Activated CD4-positive, alpha-beta T cell treated with anti-CD3 and anti-CD28 coated beads, Interleukin-2, amount 10 ng/mL, durations not matched to agents 7 days and 5 days (primary cell): ENCODE results near the gene OR5T1. TPM values are rescaled to one million over a fixed set of nuclear protein-coding genes. Genes with fewer than 3 reads are reported as not detected.

Experiments used
- CTCF ChIA-PET: fragments of 350-600 bp; sonication (Branson Sonifier 250); formaldehyde crosslinking; loops from one replicate; lab custom pipeline; 2021; ENCODE audit warnings: antibody characterized with exemption; lab: Charles Lee
- POLR2A ChIA-PET: fragments of 350-600 bp; sonication (Branson Sonifier 250); formaldehyde crosslinking; loops from one replicate; lab custom pipeline; 2021; ENCODE audit warnings: antibody characterized with exemption; lab: Charles Lee
- DNase-seq: peaks from one replicate; pipeline ENCODE4 v3.0.0-alpha.2; 2020
- H3K27ac Mint-ChIP-seq: one replicate; pipeline ENCODE4 v1.8.0; 2021; ENCODE audit warnings: mild to moderate bottlenecking, moderate library complexity, mixed read lengths
- H3K27me3 Mint-ChIP-seq: one replicate; pipeline ENCODE4 v1.8.0; 2021; ENCODE audit warnings: mixed read lengths
- H3K36me3 Mint-ChIP-seq: one replicate; pipeline ENCODE4 v1.8.0; 2021; ENCODE audit warnings: low read depth, mixed read lengths
- H3K4me1 Mint-ChIP-seq: one replicate; pipeline ENCODE4 v1.8.0; 2021; ENCODE audit warnings: mixed read lengths
- H3K4me3 Mint-ChIP-seq: one replicate; pipeline ENCODE4 v1.8.0; 2021; ENCODE audit warnings: mild to moderate bottlenecking, moderate library complexity, mixed read lengths
- H3K9me3 Mint-ChIP-seq: one replicate; pipeline ENCODE4 v1.8.0; 2021; ENCODE audit warnings: mixed read lengths
- total RNA-seq, 2 experiments: library from RNA; stranded (reverse); gene quantifications; one replicate each; pipeline ENCODE4 v1.2.3, GENCODE V29; 2021

The OR5T1 gene
- not detected for total RNA-seq

- DNase-seq: no peak
- H3K27ac Mint-ChIP-seq: no peak within 1 kb of the TSS
- ChIA-PET POLR2A (no interaction called here), CTCF (no interaction called here)
- peaks cover 17% of the 10 kb centered on the region for H3K9me3 Mint-ChIP-seq
- H3K4me1 Mint-ChIP-seq: no peaks in the 10 kb centered on the region
- no peak within 1 kb of the TSS for H3K4me3 Mint-ChIP-seq
- no peaks in the 10 kb centered on the region for H3K27me3 Mint-ChIP-seq
- H3K36me3 Mint-ChIP-seq: no peaks in the 10 kb centered on the region
These were observed at the start of gene OR5T1 for GRCh38 chr11:56273854-56274253. Gene OR5T1, plus strand, starts transcription at chr11:56274154. Its CDS starts 1,485 bp downstream, at chr11:56275639.

- no peaks in the 10 kb centered on the region for H3K27me3 Mint-ChIP-seq
- no peaks in the 10 kb centered on the region for H3K36me3 Mint-ChIP-seq
- no peak for DNase-seq
- POLR2A ChIA-PET: no interaction called here
- no peaks in the 10 kb centered on the region for H3K4me1 Mint-ChIP-seq
- H3K27ac Mint-ChIP-seq: no peak within 1 kb of the TSS
- CTCF ChIA-PET: no interaction called here
- H3K9me3 Mint-ChIP-seq: peaks cover 24% of the 10 kb centered on the region
- H3K4me3 Mint-ChIP-seq: no peak within 1 kb of the TSS
These were observed 39.8 kb upstream of the OR5T1 start, which contains the start of gene OR5T2 for GRCh38 chr11:56234155-56234554. Gene OR5T2, minus strand, starts transcription at chr11:56234255. Its CDS starts 1,193 bp downstream, at chr11:56233062.

- no peak within 1 kb of the TSS for H3K4me3 Mint-ChIP-seq
- POLR2A ChIA-PET: no interaction called here
- DNase-seq: no peak
These were observed 22.0 kb upstream of the OR5T1 start, which contains the start of gene OR5T3 for GRCh38 chr11:56251954-56252353. Gene OR5T3, plus strand, starts transcription at chr11:56252254. Its CDS starts 0 bp downstream, at chr11:56252254.

DNA sequence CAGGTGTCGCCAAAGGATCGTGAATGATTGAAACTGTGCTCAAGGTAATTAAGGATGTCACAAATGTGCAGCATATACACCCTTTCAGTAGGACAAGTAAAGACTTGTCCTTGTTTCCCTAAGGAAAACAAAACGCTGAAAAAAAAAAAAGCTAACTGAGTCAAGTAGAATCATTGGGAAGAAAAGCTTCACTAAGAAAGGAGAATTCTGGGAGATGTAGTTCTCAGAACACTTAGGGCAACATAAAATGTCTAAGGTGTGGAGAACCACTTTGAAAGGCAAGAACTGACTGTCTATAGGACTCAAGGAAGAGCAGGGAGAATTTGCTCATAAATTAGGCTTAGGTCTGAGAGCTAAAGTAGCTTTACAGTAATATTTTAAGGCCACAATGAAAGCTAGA is 2.9 kb upstream of the OR5T1 start:
- Mint-ChIP-seq H3K9me3 (peaks cover 20% of the 10 kb centered on the region), H3K27me3 (no peaks in the 10 kb centered on the region), H3K27ac (no peak overlapping the region), H3K4me3 (no peak overlapping the region), H3K4me1 (no peaks in the 10 kb centered on the region), H3K36me3 (no peaks in the 10 kb centered on the region)
- ChIA-PET POLR2A (no interaction called here), CTCF (no interaction called here)
- no peak for DNase-seq

More at GRCh38 chr11:56251954-56252353, 22.0 kb upstream of the OR5T1 start, which contains the start of gene OR5T3:
- Mint-ChIP-seq H3K9me3 (peaks cover 13% of the 10 kb centered on the region), H3K27ac (no peak within 1 kb of the TSS), H3K36me3 (no peaks in the 10 kb centered on the region), H3K27me3 (no peaks in the 10 kb centered on the region), H3K4me1 (no peaks in the 10 kb centered on the region)
- CTCF ChIA-PET: no interaction called here

DNA sequence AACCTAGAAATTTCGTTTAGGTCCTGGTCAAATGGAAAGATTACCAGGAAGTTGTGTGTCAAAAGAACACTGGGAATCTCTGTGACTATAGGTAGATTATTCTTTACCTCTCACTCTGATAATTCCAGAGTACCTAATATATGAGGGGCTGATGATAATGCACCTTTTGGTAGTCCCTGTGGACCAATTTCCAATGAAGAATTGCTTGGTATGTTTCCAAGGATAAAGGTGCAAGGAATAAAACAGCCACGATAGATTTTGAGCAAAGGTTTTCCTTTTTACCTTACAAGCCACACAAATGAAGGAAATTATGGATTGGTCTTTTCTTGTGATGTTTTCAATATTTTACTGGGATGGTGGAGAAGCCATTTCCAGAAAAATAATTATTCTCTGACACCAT is 18.2 kb downstream of the OR5T1 start, which contains the start of gene OR8H1:
TSS of gene OR8H1 (minus strand) at position 101 of the 400 bp plus-strand sequence. CDS start 1,192 bp downstream, outside the sequence.
- Mint-ChIP-seq H3K4me1 (no peaks in the 10 kb centered on the region), H3K27me3 (no peaks in the 10 kb centered on the region), H3K9me3 (peaks cover 5% of the 10 kb centered on the region), H3K4me3 (no peak within 1 kb of the TSS), H3K36me3 (no peaks in the 10 kb centered on the region), H3K27ac (no peak within 1 kb of the TSS)
- CTCF ChIA-PET: no interaction called here
- POLR2A ChIA-PET: no interaction called here
- DNase-seq: no peak

GRCh38 chr11:56296898-56297297 is 22.9 kb downstream of the OR5T1 start:
- Mint-ChIP-seq H3K27me3 (no peaks in the 10 kb centered on the region), H3K4me1 (no peaks in the 10 kb centered on the region), H3K9me3 (peaks cover 3% of the 10 kb centered on the region), H3K4me3 (no peak overlapping the region), H3K36me3 (no peaks in the 10 kb centered on the region), H3K27ac (no peak overlapping the region)
- ChIA-PET CTCF (no interaction called here), POLR2A (no interaction called here)
- no peak for DNase-seq

GRCh38 chr11:56307836-56308235 is 33.9 kb downstream of the OR5T1 start:
- POLR2A ChIA-PET: no interaction called here

GRCh38 chr11:56314844-56315243 is 40.9 kb downstream of the OR5T1 start, which contains the start of gene OR8K3:
Gene OR8K3, plus strand, starts transcription at chr11:56315144. Its CDS starts 3,163 bp downstream, at chr11:56318307.
- H3K27me3 Mint-ChIP-seq: no peaks in the 10 kb centered on the region
- H3K27ac Mint-ChIP-seq: no peak within 1 kb of the TSS
- H3K4me1 Mint-ChIP-seq: no peaks in the 10 kb centered on the region
- H3K36me3 Mint-ChIP-seq: no peaks in the 10 kb centered on the region
- ChIA-PET POLR2A (no interaction called here), CTCF (no interaction called here)
- no peak for DNase-seq
- H3K9me3 Mint-ChIP-seq: peaks cover 9% of the 10 kb centered on the region
- no peak within 1 kb of the TSS for H3K4me3 Mint-ChIP-seq

More at GRCh38 chr11:56307836-56308235, 33.9 kb downstream of the OR5T1 start:
- CTCF ChIA-PET: no interaction called here
- Mint-ChIP-seq H3K9me3 (peaks cover 37% of the 10 kb centered on the region), H3K27ac (no peak overlapping the region), H3K36me3 (no peaks in the 10 kb centered on the region), H3K27me3 (no peaks in the 10 kb centered on the region), H3K4me3 (no peak overlapping the region), H3K4me1 (no peaks in the 10 kb centered on the region)
- DNase-seq: no peak

Other genes with a start within 250 kb of the OR5T1 start
- not detected for gene OR5AS1, start 246.5 kb upstream of the OR5T1 start, total RNA-seq
- gene OR8I2, start 180.8 kb upstream of the OR5T1 start, total RNA-seq: not detected
- not detected for gene OR8H2, start 170.5 kb upstream of the OR5T1 start, total RNA-seq
- not detected for gene OR8H3, start 151.8 kb upstream of the OR5T1 start, total RNA-seq
- not detected for gene OR8J3, start 134.0 kb upstream of the OR5T1 start, total RNA-seq
- not detected for gene OR8K5, start 113.8 kb upstream of the OR5T1 start, total RNA-seq
- gene OR5J2, start 97.5 kb upstream of the OR5T1 start, total RNA-seq: not detected
- not detected for gene OR5T2, start 39.9 kb upstream of the OR5T1 start, total RNA-seq
- gene OR5T3, start 21.9 kb upstream of the OR5T1 start, total RNA-seq: not detected
- gene OR8H1, start 18.1 kb downstream of the OR5T1 start, total RNA-seq: not detected
- not detected for gene OR8K3, start 41.0 kb downstream of the OR5T1 start, total RNA-seq
- not detected for gene OR8K1, start 71.9 kb downstream of the OR5T1 start, total RNA-seq
- gene OR8J1, start 80.1 kb downstream of the OR5T1 start, total RNA-seq: not detected
- gene OR8U1, start 101.5 kb downstream of the OR5T1 start, total RNA-seq: not detected
- gene OR5AL1, start 138.5 kb downstream of the OR5T1 start, total RNA-seq: not detected
- gene OR5M3, start 199.2 kb downstream of the OR5T1 start, total RNA-seq: not detected
- gene OR5M8, start 217.2 kb downstream of the OR5T1 start, total RNA-seq: not detected